GM12878 (cell line): Measurements from ENCODE around the gene SPSB2. TPM values are rescaled to one million over a fixed set of nuclear protein-coding genes. Genes with fewer than 3 reads are reported as not detected.

ENCODE experiments used
- ATAC-seq: fragments of 200-7000 bp; cut with Tn5 transposase; 3 replicates; pipeline ENCODE4 v1.9.1; 2020; ENCODE audit warnings: mild to moderate bottlenecking, moderate library complexity
- BruUV-seq: library from RNA; stranded (reverse); fragments of 400-500 nt; replicated peaks from 2 replicates; lab custom pipeline; 2021; lab: Mats Ljungman, UMichigan
- CTCF ChIA-PET: fragments of 300-600 bp; sonication (Branson Sonifier 250); formaldehyde crosslinking; extraction: SDS; loops from one replicate; lab custom pipeline; 2021; ENCODE audit warnings: inconsistent platforms; lab: Yijun Ruan, JAX
- POLR2A ChIA-PET: fragments of 350-600 bp; formaldehyde crosslinking; extraction: SDS; loops from one replicate; lab custom pipeline; 2021; ENCODE audit warnings: inconsistent platforms; lab: Charles Lee
- RAD21 ChIA-PET: fragments of 300-600 bp; sonication (Branson Sonifier 250); formaldehyde crosslinking; loops from one replicate; lab custom pipeline; 2023; ENCODE audit warnings: antibody characterized with exemption; ENCODE audit not compliant: unreplicated experiment; lab: Charles Lee
- SMC1A ChIA-PET: fragments of 300-600 bp; sonication (Branson Sonifier 250); formaldehyde crosslinking; loops from one replicate; lab custom pipeline; 2023; ENCODE audit not compliant: unreplicated experiment, uncharacterized antibody; lab: Charles Lee
- DNase-seq: peaks from one replicate; pipeline ENCODE4 v3.0.0-alpha.2; 2011; ENCODE audit warnings: low read depth, low spot score
- FAIRE-seq: peaks from 3 replicates; lab custom pipeline; 2011; peaks lifted over from hg19 to GRCh38; lab: Jason Lieb, UNC
- H2AFZ ChIP-seq: 2 replicates; pipeline ENCODE4 v1.6.0; 2011; ENCODE audit warnings: low read depth, low read length, control low read depth; ENCODE audit not compliant: control insufficient read depth
- H3K27ac ChIP-seq: 2 replicates; pipeline ENCODE4 v1.5.1; 2011; ENCODE audit warnings: control low read depth; ENCODE audit not compliant: control insufficient read depth, insufficient read depth
- H3K27me3 ChIP-seq, 2 experiments: replicated peaks in 1 of 2; 2 replicates each; pipeline versions ENCODE4 v1.6.0 to v1.6.1; 2011; ENCODE audit warnings: low read length in 1 of 2; ENCODE audit not compliant: control insufficient read depth in 2 of 2, insufficient read depth in 2 of 2
- H3K36me3 ChIP-seq, 2 experiments: 2 replicates each; pipeline ENCODE4 v1.5.1; 2011; ENCODE audit warnings: low read length in 1 of 2; ENCODE audit not compliant: control insufficient read depth in 2 of 2, insufficient read depth in 2 of 2
- H3K4me1 ChIP-seq: 2 replicates; pipeline ENCODE4 v1.6.1; 2011; ENCODE audit warnings: mild to moderate bottlenecking, low read length, moderate library complexity, mixed read lengths; ENCODE audit not compliant: control insufficient read depth, insufficient read depth
- H3K4me2 ChIP-seq: 2 replicates; pipeline ENCODE4 v1.6.0; 2011; ENCODE audit warnings: control low read depth; ENCODE audit not compliant: control insufficient read depth, insufficient read depth
- H3K4me3 ChIP-seq: fragments of 200-600 bp; sonication (generic); 2 replicates; pipeline ENCODE4 v1.5.1; 2016
- H3K79me2 ChIP-seq: 2 replicates; pipeline ENCODE4 v1.6.0; 2011; ENCODE audit warnings: low read length; ENCODE audit not compliant: control insufficient read depth, insufficient read depth
- H3K9ac ChIP-seq: 2 replicates; pipeline ENCODE4 v1.8.0; 2011; ENCODE audit warnings: low read length, control low read depth, mixed read lengths; ENCODE audit not compliant: control insufficient read depth, insufficient read depth
- H3K9me3 ChIP-seq: replicated peaks from 3 replicates; pipeline ENCODE4 v1.5.1; 2011; ENCODE audit warnings: mild to moderate bottlenecking, low read length; ENCODE audit not compliant: control insufficient read depth, insufficient read depth
- H4K20me1 ChIP-seq: 2 replicates; pipeline ENCODE4 v1.6.0; 2011; ENCODE audit not compliant: control insufficient read depth, insufficient read depth
- CTCF ChIP-seq, 3 experiments: IDR thresholded peaks in 2 of 3; conservative IDR thresholded peaks in 1 of 3; 2 replicates each; pipeline ENCODE4 v1.5.1; 2011; ENCODE audit warnings: low read depth in 3 of 3, low read length in 3 of 3, mild to moderate bottlenecking in 3 of 3, control low read depth in 2 of 3, moderate library complexity in 2 of 3, inconsistent platforms in 1 of 3, mixed read lengths in 1 of 3; ENCODE audit not compliant: control insufficient read depth in 2 of 3, insufficient read depth in 1 of 3; ENCODE audit errors: extremely low read depth in 1 of 3
- CUX1 ChIP-seq: IDR thresholded peaks from 2 replicates; pipeline ENCODE4 v1.6.1; 2012; ENCODE audit warnings: improper control_type of control experiment, low read depth, low read length; ENCODE audit not compliant: insufficient replicate concordance
- EED ChIP-seq: sonication (generic); IDR thresholded peaks from 2 replicates; pipeline ENCODE4 v1.6.1; 2016; ENCODE audit warnings: antibody characterized with exemption, low read depth
- EGR1 ChIP-seq, 2 experiments: IDR thresholded peaks; 1 replicate in 1 of 2; 2 replicates in 1 of 2; pipeline ENCODE4 v1.6.1; 2011 to 2012; ENCODE audit warnings: low read depth in 2 of 2, low read length in 2 of 2, borderline replicate concordance in 1 of 2, mild to moderate bottlenecking in 1 of 2, moderate library complexity in 1 of 2
- HSF1 ChIP-seq: fragments of 150-350 bp; IDR thresholded peaks from 2 replicates; pipeline ENCODE4 v1.6.1; 2014; ENCODE audit warnings: mild to moderate bottlenecking, low read depth, low read length
- NFYB ChIP-seq: IDR thresholded peaks from 2 replicates; pipeline ENCODE4 v1.6.1; 2011; ENCODE audit warnings: low read depth, mild to moderate bottlenecking, low read length, improper control_type of control experiment, moderate library complexity; ENCODE audit not compliant: insufficient read depth
- RAD51 ChIP-seq: fragments of 450-650 bp; IDR thresholded peaks from 2 replicates; pipeline ENCODE4 v1.6.1; 2016; ENCODE audit warnings: moderate library complexity, mild to moderate bottlenecking, inconsistent platforms
- RELB ChIP-seq: fragments of 450-650 bp; IDR thresholded peaks from 2 replicates; pipeline ENCODE4 v1.6.1; 2017; ENCODE audit warnings: low read depth, mild to moderate bottlenecking, moderate library complexity
- USF2 ChIP-seq: IDR thresholded peaks from 2 replicates; pipeline ENCODE4 v1.6.1; 2011; ENCODE audit warnings: low read depth, low read length, improper control_type of control experiment, borderline replicate concordance
- WGBS: methylation state at CpG from one replicate; pipeline ENCODE4 v1.1.6; 2016; ENCODE audit warnings: low lambda C conversion rate; ENCODE audit not compliant: insufficient replicate concordance, insufficient coverage; ENCODE audit errors: missing lambda C conversion rate; 5-methylcytosine and 5-hydroxymethylcytosine counted together
- in situ Hi-C: fragments of 300-500 bp; cut with MboI; formaldehyde crosslinking; loops from 9 replicates; pipeline ENCODE4 v1.14.3; 2018; ENCODE audit warnings: mixed read lengths
- intact Hi-C: fragments of 100-400 bp; cut with micrococcal nuclease; formaldehyde crosslinking; loops from one replicate; pipeline ENCODE4 v1.14.2; 2022; ENCODE audit not compliant: unreplicated experiment
- polyA plus RNA-seq, 11 experiments: library from polyadenylated mRNA; depleted of rRNA in 4 of 11; unstranded in 6 of 11; stranded (reverse) in 5 of 11; fragments of >200 nt; fragmentation: Nextera tagmentation in 4 of 11; fragmentation: Illumina TruSeq in 1 of 11; extraction: Ambion mirVana in 4 of 11; extraction: Trizol in 1 of 11; gene quantifications; 1 replicate in 1 of 11; 2 replicates in 10 of 11; pipeline versions ENCODE4 v1.2.1 to v1.2.3, GENCODE V29; 2011 to 2016; ENCODE audit warnings: inconsistent platforms in 2 of 11, missing spikeins in 2 of 11, low read depth in 1 of 11
- total RNA-seq, 4 experiments: library from RNA; depleted of rRNA in 3 of 4; stranded (reverse); fragments of >200 nt in 3 of 4; fragmentation: Illumina TruSeq in 1 of 4; extraction: Trizol in 1 of 4; gene quantifications; 2 replicates each; pipeline versions ENCODE4 v1.2.1 to v1.2.3, GENCODE V29; 2013 to 2021

SPSB2 gene
- total and polyA plus RNA-seq, 10 of the 15 experiments (the other 5 are each of a cell fraction or from before 2014, with no cell fraction given): 0.08 to 5.6 (median 2.7) TPM

GRCh38 chr12:6863586-6864321, 9.3 kb downstream of the SPSB2 start:
- no peak overlapping the region for H3K27ac ChIP-seq
- TF ChIP-seq CTCF (IDR thresholded peaks at IDR 0.05 in 2 of 3, conservative IDR thresholded peaks at IDR 0.05 in 1 of 3; ENCODE audit: control insufficient read depth in 2 of 3, extremely low read depth in 1 of 3, insufficient read depth in 1 of 3, low read depth in 3 of 3, low read length in 3 of 3) (no peak), EGR1 (IDR thresholded peaks at IDR 0.05; ENCODE audit: borderline replicate concordance in 1 of 2, low read depth in 2 of 2, low read length in 2 of 2) (no peak), HSF1 (no peak), EED (no peak), RAD51 (no peak), USF2 (no peak), CUX1 (no peak), RELB (no peak), NFYB (no peak)

More at GRCh38 chr12:6863586-6864321, 9.3 kb downstream of the SPSB2 start:
- H3K27me3 ChIP-seq: no peaks in the 10 kb centered on the region
- H3K9me3 ChIP-seq: no peaks in the 10 kb centered on the region
- ChIA-PET CTCF (interaction anchor here (1.7 kb wide), 1 partner anchor 9 kb away, joined by 4 read pairs; the partner anchor contains the start of gene SPSB2), RAD21 (no interaction called here), SMC1A (no interaction called here), POLR2A (interaction anchor here (1.0 kb wide), 1 partner anchor 10 kb away, joined by 5 read pairs; the partner anchor contains the start of gene SPSB2)
- no peak for FAIRE-seq
- H3K9ac ChIP-seq: no peak overlapping the region
- H3K79me2 ChIP-seq: peaks cover 20% of the 10 kb centered on the region
- no peak overlapping the region for H3K4me3 ChIP-seq
- no peak overlapping the region for H2AFZ ChIP-seq
- BruUV-seq: no TSS peak
- no peak overlapping the region for H3K4me2 ChIP-seq
- peaks cover 1% of the 10 kb centered on the region; the same call in 1 of the 2 replicates for H4K20me1 ChIP-seq
- no peak for ATAC-seq
- peaks cover 28 to 33% of the 10 kb centered on the region in 2 experiments for H3K36me3 ChIP-seq
- no peak for DNase-seq
- intact Hi-C loops (no loop called here), in situ Hi-C loops (no loop called here)
- WGBS: 98% methylated on average over 16 of the region's 16 CpGs
- peaks cover 6% of the 10 kb centered on the region for H3K4me1 ChIP-seq
